ENCODE data around the gene NUMA1. TPM values are rescaled to one million over a fixed set of nuclear protein-coding genes. Genes with fewer than 3 reads are reported as not detected.

The NUMA1 gene
- total and polyA plus RNA-seq, 9 of the 15 experiments (the other 6 are each of a cell fraction or from before 2014, with no cell fraction given) = 4.1 to 104 (median 51.2) TPM

DNA sequence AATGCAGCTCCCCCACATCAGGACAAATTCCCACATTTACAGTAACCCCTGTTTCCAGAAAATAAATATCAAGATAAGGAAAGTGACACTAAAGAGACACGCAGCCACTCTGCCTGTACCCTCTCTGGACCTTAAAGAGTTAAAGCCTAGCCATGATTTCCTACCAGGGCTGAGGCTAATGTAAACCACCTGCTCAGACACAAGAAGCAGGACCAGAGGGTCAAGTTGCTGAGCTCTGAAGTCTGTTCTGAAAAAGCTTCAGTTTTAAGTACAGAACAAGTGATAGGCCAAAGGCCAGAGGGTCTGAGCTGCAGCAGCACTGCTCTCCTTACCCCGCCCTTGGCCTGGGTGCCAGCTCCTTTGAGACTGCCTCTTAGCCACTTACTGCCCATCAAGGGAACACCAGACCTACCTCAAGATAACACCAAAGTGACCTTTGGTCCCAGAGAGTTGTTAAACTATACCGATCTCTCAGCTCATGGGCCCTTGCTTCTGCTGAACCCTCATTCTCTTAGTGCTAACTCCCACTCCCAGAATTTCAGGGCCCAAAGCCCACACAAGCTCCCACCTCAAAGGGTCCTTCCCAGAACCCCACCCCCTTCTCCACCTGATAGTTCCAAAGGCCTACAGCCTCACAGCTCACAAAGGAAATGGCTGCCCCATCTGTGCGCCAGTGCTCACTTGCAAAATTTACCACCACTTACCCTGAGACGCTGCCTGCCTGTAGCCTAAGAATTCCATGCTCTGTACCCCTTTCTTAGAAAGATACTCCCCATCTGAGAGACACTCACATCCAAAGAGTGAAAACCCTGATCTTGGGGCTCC is 41.1 kb downstream of the NUMA1 start (continued):
- TF ChIP-seq CHD7 (IDR thresholded peaks at IDR 0.05; ENCODE audit: low read depth, low read length) (no peak), ZZZ3 (IDR thresholded peaks at IDR 0.05) (no peak), XRCC4 (IDR thresholded peaks at IDR 0.05; ENCODE audit: extremely low read depth, insufficient read depth, insufficient read length) (no peak), STAG1 (CRISPR knock-in tag; IDR thresholded peaks at IDR 0.05; ENCODE audit: borderline replicate concordance) (no peak), ZNF232 (CRISPR knock-in tag; IDR thresholded peaks at IDR 0.05) (no peak), E2F4 (CRISPR knock-in tag; IDR thresholded peaks at IDR 0.05; ENCODE audit: low read depth) (no peak), RAD21 (CRISPR knock-in tag; conservative IDR thresholded peaks at IDR 0.05 in 1 of 2, IDR thresholded peaks at IDR 0.05 in 1 of 2) (no peak), ZNF197 (CRISPR knock-in tag; IDR thresholded peaks at IDR 0.05; ENCODE audit: low read depth) (no peak), ZNF778 (CRISPR knock-in tag; IDR thresholded peaks at IDR 0.05) (no peak), BACH1 (tag; IDR thresholded peaks at IDR 0.05) (no peak), HEY1 (CRISPR knock-in tag; IDR thresholded peaks at IDR 0.05; ENCODE audit: borderline replicate concordance) (no peak)
- TF ChIP-seq, protein P1, sequence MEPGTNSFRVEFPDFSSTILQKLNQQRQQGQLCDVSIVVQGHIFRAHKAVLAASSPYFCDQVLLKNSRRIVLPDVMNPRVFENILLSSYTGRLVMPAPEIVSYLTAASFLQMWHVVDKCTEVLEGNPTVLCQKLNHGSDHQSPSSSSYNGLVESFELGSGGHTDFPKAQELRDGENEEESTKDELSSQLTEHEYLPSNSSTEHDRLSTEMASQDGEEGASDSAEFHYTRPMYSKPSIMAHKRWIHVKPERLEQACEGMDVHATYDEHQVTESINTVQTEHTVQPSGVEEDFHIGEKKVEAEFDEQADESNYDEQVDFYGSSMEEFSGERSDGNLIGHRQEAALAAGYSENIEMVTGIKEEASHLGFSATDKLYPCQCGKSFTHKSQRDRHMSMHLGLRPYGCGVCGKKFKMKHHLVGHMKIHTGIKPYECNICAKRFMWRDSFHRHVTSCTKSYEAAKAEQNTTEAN (CRISPR knock-in tag; IDR thresholded peaks at IDR 0.05) = no peak

All from K562 (cell line).